Fibroblast of mammary gland (primary cell): Measurements from ENCODE around the gene PLEKHA1.

Experiments used
- DNase-seq: peaks from one replicate; pipeline ENCODE4 v3.0.0-alpha.2; 2010; ENCODE audit warnings: low read depth
- H3K4me3 ChIP-seq: 2 replicates; pipeline ENCODE4 v1.5.1; 2011; ENCODE audit warnings: low read depth, mild to moderate bottlenecking, low read length, moderate library complexity; ENCODE audit not compliant: control insufficient read depth
- CTCF ChIP-seq: conservative IDR thresholded peaks from 2 replicates; pipeline ENCODE4 v1.5.1; 2011; ENCODE audit warnings: low read depth, low read length, inconsistent platforms; ENCODE audit not compliant: control insufficient read depth, insufficient read depth

PLEKHA1 gene

GRCh38 chr10:122338609-122339441, 35.7 kb upstream of the PLEKHA1 start:
- TF ChIP-seq CTCF, result no peak
- DNase-seq, result no peak
- no peak overlapping the region for H3K4me3 ChIP-seq

GRCh38 chr10:122341141-122341810, 33.2 kb upstream of the PLEKHA1 start:
- peak; percentile 11 for DNase-seq
- TF ChIP-seq CTCF, result no peak
- H3K4me3 ChIP-seq, result no peak overlapping the region

GRCh38 chr10:122342293-122343134, 32.0 kb upstream of the PLEKHA1 start:
- peak; percentile 68 for DNase-seq
- peak; percentile 81 for TF ChIP-seq CTCF

GRCh38 chr10:122343135-122343800, 31.2 kb upstream of the PLEKHA1 start:
- TF ChIP-seq CTCF, result no peak
- DNase-seq, result no peak

More at GRCh38 chr10:122342293-122343134, 32.0 kb upstream of the PLEKHA1 start:
- no peak overlapping the region for H3K4me3 ChIP-seq

GRCh38 chr10:122343936-122344335, 30.6 kb upstream of the PLEKHA1 start:
- no peak for DNase-seq
- no peak overlapping the region for H3K4me3 ChIP-seq

More at GRCh38 chr10:122343135-122343800, 31.2 kb upstream of the PLEKHA1 start:
- no peak overlapping the region for H3K4me3 ChIP-seq

More at GRCh38 chr10:122343936-122344335, 30.6 kb upstream of the PLEKHA1 start:
- no peak for TF ChIP-seq CTCF
